Neural cell (in vitro differentiated cells): ENCODE results near the gene PRR30. TPM values are rescaled to one million over a fixed set of nuclear protein-coding genes. Genes with fewer than 3 reads are reported as not detected.

ENCODE experiments used
- H2AFZ ChIP-seq: fragments of 200-600, 300-800 bp; sonication (generic), shearing (Covaris generic); 2 replicates; pipeline ENCODE4 v1.6.0; 2014; ENCODE audit warnings: low read depth, mild to moderate bottlenecking, antibody characterized with exemption, low read length, moderate library complexity
- H3F3A ChIP-seq: fragments of 200-600 bp; shearing (Covaris generic); 2 replicates; pipeline ENCODE4 v1.6.1; 2016; ENCODE audit warnings: mild to moderate bottlenecking, moderate library complexity, mixed read lengths, antibody characterized with exemption, low read length; ENCODE audit not compliant: insufficient read depth, poor library complexity, severe bottlenecking
- H3K27ac ChIP-seq: fragments of 200-600, 300-800 bp; sonication (generic), shearing (Covaris generic); 2 replicates; pipeline ENCODE4 v1.5.1; 2014; ENCODE audit warnings: mild to moderate bottlenecking, low read length, moderate library complexity
- H3K27me3 ChIP-seq: fragments of 300-800, 200-600 bp; sonication (generic), shearing (Covaris generic); 2 replicates; pipeline ENCODE4 v1.6.0; 2014; ENCODE audit warnings: mild to moderate bottlenecking, low read depth, low read length, moderate library complexity; ENCODE audit not compliant: insufficient read depth
- H3K36me3 ChIP-seq: fragments of 300-800, 200-600 bp; sonication (generic), shearing (Covaris generic); 2 replicates; pipeline ENCODE4 v1.5.1; 2014; ENCODE audit warnings: mild to moderate bottlenecking, antibody characterized with exemption, low read length, moderate library complexity; ENCODE audit not compliant: insufficient read depth
- H3K4me2 ChIP-seq: fragments of 300-800, 200-600 bp; sonication (generic), shearing (Covaris generic); 2 replicates; pipeline ENCODE4 v1.6.0; 2014; ENCODE audit warnings: mild to moderate bottlenecking, low read length
- H3K4me3 ChIP-seq: fragments of 300-800, 200-600 bp; sonication (generic), shearing (Covaris generic); 2 replicates; pipeline ENCODE4 v1.5.1; 2014; ENCODE audit warnings: mild to moderate bottlenecking, low read length, moderate library complexity
- H3K79me2 ChIP-seq: fragments of 200-600 bp; shearing (Covaris generic); replicated peaks from 2 replicates; pipeline ENCODE4 v1.6.0; 2014; ENCODE audit warnings: mild to moderate bottlenecking, low read length, moderate library complexity; ENCODE audit not compliant: insufficient read depth
- H3K9ac ChIP-seq: fragments of 300-800, 200-600 bp; sonication (generic), shearing (Covaris generic); 2 replicates; pipeline ENCODE4 v1.6.1; 2016; ENCODE audit warnings: mild to moderate bottlenecking, low read length, mixed read lengths
- H3K9me2 ChIP-seq: fragments of 200-600 bp; shearing (Covaris generic); 2 replicates; pipeline ENCODE4 v1.6.1; 2016; ENCODE audit warnings: mild to moderate bottlenecking, low read length, mixed read lengths; ENCODE audit not compliant: insufficient read depth
- H3K9me3 ChIP-seq: fragments of 200-600, 300-800 bp; sonication (generic), shearing (Covaris generic); 2 replicates; pipeline ENCODE4 v1.6.1; 2016; ENCODE audit warnings: mild to moderate bottlenecking, mixed run types, low read length, moderate library complexity, mixed read lengths
- H4K20me1 ChIP-seq: fragments of 200-600 bp; shearing (Covaris generic); 2 replicates; pipeline ENCODE4 v1.6.1; 2016; ENCODE audit warnings: mild to moderate bottlenecking, mixed run types; ENCODE audit not compliant: insufficient read depth
- EP300 ChIP-seq: fragments of 450-650 bp; conservative IDR thresholded peaks from 2 replicates; pipeline ENCODE4 v1.6.1; 2014; ENCODE audit warnings: antibody characterized with exemption, mild to moderate bottlenecking, moderate library complexity; ENCODE audit not compliant: poor library complexity, severe bottlenecking
- EZH2 ChIP-seq: fragments of 200-600, 300-800 bp; shearing (Covaris generic), sonication (generic); IDR thresholded peaks from 2 replicates; pipeline ENCODE4 v1.6.1; 2014; ENCODE audit warnings: antibody characterized with exemption, low read length, borderline replicate concordance, mild to moderate bottlenecking; ENCODE audit not compliant: insufficient read depth, poor library complexity, severe bottlenecking
- MXI1 ChIP-seq: fragments of 450-650 bp; conservative IDR thresholded peaks from 2 replicates; pipeline ENCODE4 v1.6.1; 2014; ENCODE audit warnings: antibody characterized with exemption, mild to moderate bottlenecking; ENCODE audit not compliant: poor library complexity, severe bottlenecking
- RAD21 ChIP-seq: fragments of 450-650 bp; conservative IDR thresholded peaks from 2 replicates; pipeline ENCODE4 v1.6.1; 2014; ENCODE audit warnings: antibody characterized with exemption, mild to moderate bottlenecking, moderate library complexity
- SMC3 ChIP-seq: fragments of 450-650 bp; conservative IDR thresholded peaks from 2 replicates; pipeline ENCODE4 v1.6.1; 2014; ENCODE audit warnings: antibody characterized with exemption, mild to moderate bottlenecking, moderate library complexity; ENCODE audit not compliant: poor library complexity
- TAF1 ChIP-seq: IDR thresholded peaks from 2 replicates; pipeline ENCODE4 v1.6.1; 2012; ENCODE audit warnings: low read depth
- polyA plus RNA-seq: library from polyadenylated mRNA; depleted of rRNA; stranded (reverse); fragments of >200 nt; gene quantifications from 2 replicates; pipeline ENCODE4 v1.2.3, GENCODE V29; 2014
- TF ChIP-seq, protein P1 (sequence below): fragments of 450-650 bp; IDR thresholded peaks from 2 replicates; pipeline ENCODE4 v1.5.1; 2014; ENCODE audit warnings: antibody characterized with exemption, mild to moderate bottlenecking, moderate library complexity; ENCODE audit not compliant: poor library complexity, severe bottlenecking
- TF ChIP-seq, protein P2 (sequence below): IDR thresholded peaks from 2 replicates; pipeline ENCODE4 v1.6.1; 2012; ENCODE audit warnings: borderline replicate concordance

The PRR30 gene
- polyA plus RNA-seq, 1 donor from 2014 or later: not detected

GRCh38 chr2:27127883-27128667 lies 11.1 kb downstream of the PRR30 start:
- Histone ChIP-seq H2AFZ (no peak overlapping the region), H3K27me3 (peaks cover 6% of the 10 kb centered on the region), H3K27ac (no peak overlapping the region), H3K4me2 (no peak overlapping the region), H3K36me3 (no peaks in the 10 kb centered on the region), H3K9ac (no peak overlapping the region), H3K4me3 (no peak overlapping the region), H3K9me3 (no peaks in the 10 kb centered on the region), H3K79me2 (no peaks in the 10 kb centered on the region), H3K9me2 (no peaks in the 10 kb centered on the region), H3F3A (no peaks in the 10 kb centered on the region), H4K20me1 (no peaks in the 10 kb centered on the region)
- TF ChIP-seq EP300 (no peak), MXI1 (no peak)

GRCh38 chr2:27126252-27126710 lies 12.9 kb downstream of the PRR30 start:
- H3K79me2 ChIP-seq: no peaks in the 10 kb centered on the region
- TF ChIP-seq RAD21: no peak
- TF ChIP-seq SMC3: no peak
- TF ChIP-seq EZH2: no peak
- TF ChIP-seq, protein P1, sequence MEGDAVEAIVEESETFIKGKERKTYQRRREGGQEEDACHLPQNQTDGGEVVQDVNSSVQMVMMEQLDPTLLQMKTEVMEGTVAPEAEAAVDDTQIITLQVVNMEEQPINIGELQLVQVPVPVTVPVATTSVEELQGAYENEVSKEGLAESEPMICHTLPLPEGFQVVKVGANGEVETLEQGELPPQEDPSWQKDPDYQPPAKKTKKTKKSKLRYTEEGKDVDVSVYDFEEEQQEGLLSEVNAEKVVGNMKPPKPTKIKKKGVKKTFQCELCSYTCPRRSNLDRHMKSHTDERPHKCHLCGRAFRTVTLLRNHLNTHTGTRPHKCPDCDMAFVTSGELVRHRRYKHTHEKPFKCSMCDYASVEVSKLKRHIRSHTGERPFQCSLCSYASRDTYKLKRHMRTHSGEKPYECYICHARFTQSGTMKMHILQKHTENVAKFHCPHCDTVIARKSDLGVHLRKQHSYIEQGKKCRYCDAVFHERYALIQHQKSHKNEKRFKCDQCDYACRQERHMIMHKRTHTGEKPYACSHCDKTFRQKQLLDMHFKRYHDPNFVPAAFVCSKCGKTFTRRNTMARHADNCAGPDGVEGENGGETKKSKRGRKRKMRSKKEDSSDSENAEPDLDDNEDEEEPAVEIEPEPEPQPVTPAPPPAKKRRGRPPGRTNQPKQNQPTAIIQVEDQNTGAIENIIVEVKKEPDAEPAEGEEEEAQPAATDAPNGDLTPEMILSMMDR: no peak
- TF ChIP-seq MXI1: no peak
- TF ChIP-seq, protein P2, sequence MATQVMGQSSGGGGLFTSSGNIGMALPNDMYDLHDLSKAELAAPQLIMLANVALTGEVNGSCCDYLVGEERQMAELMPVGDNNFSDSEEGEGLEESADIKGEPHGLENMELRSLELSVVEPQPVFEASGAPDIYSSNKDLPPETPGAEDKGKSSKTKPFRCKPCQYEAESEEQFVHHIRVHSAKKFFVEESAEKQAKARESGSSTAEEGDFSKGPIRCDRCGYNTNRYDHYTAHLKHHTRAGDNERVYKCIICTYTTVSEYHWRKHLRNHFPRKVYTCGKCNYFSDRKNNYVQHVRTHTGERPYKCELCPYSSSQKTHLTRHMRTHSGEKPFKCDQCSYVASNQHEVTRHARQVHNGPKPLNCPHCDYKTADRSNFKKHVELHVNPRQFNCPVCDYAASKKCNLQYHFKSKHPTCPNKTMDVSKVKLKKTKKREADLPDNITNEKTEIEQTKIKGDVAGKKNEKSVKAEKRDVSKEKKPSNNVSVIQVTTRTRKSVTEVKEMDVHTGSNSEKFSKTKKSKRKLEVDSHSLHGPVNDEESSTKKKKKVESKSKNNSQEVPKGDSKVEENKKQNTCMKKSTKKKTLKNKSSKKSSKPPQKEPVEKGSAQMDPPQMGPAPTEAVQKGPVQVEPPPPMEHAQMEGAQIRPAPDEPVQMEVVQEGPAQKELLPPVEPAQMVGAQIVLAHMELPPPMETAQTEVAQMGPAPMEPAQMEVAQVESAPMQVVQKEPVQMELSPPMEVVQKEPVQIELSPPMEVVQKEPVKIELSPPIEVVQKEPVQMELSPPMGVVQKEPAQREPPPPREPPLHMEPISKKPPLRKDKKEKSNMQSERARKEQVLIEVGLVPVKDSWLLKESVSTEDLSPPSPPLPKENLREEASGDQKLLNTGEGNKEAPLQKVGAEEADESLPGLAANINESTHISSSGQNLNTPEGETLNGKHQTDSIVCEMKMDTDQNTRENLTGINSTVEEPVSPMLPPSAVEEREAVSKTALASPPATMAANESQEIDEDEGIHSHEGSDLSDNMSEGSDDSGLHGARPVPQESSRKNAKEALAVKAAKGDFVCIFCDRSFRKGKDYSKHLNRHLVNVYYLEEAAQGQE: no peak
- no peak for TF ChIP-seq EP300
- no peak for TF ChIP-seq TAF1
- H3K27me3 ChIP-seq: peaks cover 6% of the 10 kb centered on the region
- H3K27ac ChIP-seq: no peak overlapping the region
- H3K36me3 ChIP-seq: no peaks in the 10 kb centered on the region
- H3K9me3 ChIP-seq: no peaks in the 10 kb centered on the region
- H4K20me1 ChIP-seq: no peaks in the 10 kb centered on the region
- H3K9ac ChIP-seq: no peak overlapping the region
- H2AFZ ChIP-seq: no peak overlapping the region
- no peaks in the 10 kb centered on the region for H3F3A ChIP-seq
- H3K9me2 ChIP-seq: no peaks in the 10 kb centered on the region
- no peak overlapping the region for H3K4me2 ChIP-seq
- H3K4me3 ChIP-seq: no peak overlapping the region
